Lung microvascular endothelial cell (primary cell): ENCODE data around the gene PAQR7. TPM values are rescaled to one million over a fixed set of nuclear protein-coding genes. Genes with fewer than 3 reads are reported as not detected.

Source experiments
- DNase-seq, 2 donors: peaks; one replicate each; pipeline versions ENCODE4 v3.0.0 to v3.0.0-alpha.2; 2010; ENCODE audit warnings: low read depth in 2 of 2
- total RNA-seq: library from RNA; depleted of rRNA; stranded (reverse); fragments of >200 nt; gene quantifications from 2 replicates; pipeline ENCODE4 v1.2.1, GENCODE V29; 2014

PAQR7 gene
- total RNA-seq, 1 donor from 2014 or later, result 18.7 TPM

DNA sequence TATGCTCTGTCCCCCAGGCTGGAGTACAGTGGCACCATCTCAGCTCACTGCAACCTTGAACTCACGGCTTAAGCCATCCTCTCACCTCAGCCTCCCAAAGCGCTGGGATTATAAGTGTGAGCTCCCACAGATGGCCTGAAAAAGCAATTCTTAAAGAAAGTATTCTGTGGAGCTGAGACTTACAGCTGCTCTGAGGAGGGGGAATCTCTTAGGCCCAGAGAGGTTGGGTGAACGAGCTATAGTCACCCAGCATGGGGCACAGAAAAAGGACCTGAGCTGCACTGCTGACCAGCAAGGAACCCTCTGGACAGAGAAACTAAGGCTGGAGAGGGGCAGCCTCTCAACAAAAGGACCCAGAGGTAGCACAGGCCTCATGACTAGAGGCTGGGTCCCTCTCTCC is 1.3 kb downstream of the PAQR7 start:
- no peak for DNase-seq

DNA sequence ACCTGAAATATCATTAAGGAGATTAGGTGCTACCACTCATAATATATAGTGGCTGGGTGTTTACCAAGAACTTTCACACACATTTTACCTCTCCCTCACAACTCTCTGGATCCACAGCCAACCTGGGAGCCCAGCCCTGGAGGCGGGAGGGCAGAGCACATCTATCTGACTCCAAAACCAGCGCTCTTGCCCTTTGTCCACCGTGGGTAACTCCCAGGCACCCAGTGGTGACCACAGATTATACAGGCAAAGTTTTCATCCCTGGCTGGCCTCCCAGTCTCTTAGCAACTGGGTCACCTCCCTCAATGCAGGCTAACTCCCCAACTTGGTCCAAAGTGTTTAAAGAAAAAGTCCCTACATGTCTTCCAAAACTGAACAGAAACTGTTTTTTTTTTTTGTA is 2.4 kb downstream of the PAQR7 start:
- DNase-seq, result no peak

DNA sequence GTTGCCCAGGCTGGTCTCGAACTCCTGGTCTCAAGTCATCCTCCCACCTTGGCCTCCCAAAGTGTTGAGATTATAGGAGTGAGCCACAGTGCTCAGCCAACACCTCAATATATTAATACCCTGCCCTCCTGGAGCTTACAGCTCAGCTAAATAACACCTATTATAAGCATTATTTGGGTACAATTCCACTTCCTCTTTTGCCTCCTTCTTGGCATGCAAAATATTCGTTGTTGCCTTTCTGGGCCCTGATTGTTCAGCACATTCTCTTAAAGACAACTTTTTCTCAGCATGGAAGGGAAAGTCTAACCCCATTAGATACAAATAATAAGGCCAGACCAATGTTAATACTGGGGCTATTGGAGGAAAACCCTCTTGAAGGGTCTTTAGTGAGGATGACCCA is 2.8 kb downstream of the PAQR7 start:
- no peak for DNase-seq

DNA sequence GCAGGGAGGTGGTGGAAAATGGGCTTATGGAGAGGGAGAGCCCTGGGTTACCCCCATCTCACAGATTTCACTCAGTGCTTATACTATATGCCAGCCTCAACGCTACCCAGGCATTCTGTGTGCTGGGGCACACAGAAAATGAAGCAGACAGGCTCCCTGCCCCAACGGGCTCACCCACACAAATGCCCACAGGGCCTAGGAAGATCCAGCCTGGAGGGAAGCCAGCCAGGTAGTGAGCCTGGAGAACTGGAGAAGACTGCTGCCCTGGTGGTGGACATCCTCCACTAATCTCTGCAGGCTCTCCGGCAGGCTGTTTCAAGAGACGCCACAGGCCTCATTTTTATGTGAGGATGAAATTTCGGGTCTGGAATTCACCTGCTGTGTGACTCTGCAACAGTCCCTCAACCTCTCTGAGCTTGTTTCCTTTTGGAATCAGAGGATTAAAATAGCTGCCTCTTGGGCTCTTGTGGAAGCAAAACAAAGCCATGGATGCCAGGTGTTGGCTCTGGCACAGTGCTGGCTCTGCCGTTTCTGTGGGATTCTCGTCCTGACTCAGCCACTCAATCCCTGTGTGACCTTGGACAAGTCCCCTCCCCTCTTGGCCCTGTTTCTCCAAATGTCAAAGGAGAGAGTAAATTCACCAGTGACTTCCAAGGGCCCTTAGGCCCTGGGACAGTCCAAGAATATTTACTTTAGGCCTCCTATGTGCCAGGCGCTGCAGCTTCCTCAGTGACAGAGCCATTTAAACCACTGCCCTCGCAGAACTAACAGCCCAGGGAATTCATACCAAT is 3.6 kb downstream of the PAQR7 start:
- no peak for DNase-seq

DNA sequence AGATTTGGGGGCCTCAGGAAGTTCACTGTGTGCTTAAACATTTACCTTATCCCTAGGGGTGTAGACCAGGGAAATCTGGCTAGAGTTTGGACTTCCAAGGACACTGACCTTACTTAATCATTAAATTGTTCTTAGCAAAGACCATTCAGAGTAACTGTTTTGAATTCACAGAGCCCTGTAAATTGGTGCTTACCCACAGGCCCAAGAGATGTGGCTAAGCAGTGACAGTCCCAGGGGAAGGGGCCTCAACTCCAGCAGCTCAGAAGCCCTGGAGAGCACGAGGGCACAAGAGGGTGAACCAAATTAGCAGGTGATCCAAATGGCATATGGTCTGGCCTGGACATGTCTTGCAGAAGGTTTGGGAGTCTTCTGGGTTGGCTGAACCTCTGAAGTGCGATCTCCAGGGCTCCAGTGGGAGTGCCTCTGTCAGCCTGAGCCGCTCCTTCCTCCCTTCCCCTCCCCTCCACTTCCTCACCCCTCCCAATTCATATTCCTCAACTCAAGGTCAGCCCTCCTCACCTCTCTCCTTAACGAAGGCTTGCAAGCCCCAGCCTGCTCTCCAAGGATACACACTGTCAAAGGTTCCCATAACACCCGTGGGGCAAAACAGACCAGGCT is 4.3 kb downstream of the PAQR7 start:
- DNase-seq, result no peak

DNA sequence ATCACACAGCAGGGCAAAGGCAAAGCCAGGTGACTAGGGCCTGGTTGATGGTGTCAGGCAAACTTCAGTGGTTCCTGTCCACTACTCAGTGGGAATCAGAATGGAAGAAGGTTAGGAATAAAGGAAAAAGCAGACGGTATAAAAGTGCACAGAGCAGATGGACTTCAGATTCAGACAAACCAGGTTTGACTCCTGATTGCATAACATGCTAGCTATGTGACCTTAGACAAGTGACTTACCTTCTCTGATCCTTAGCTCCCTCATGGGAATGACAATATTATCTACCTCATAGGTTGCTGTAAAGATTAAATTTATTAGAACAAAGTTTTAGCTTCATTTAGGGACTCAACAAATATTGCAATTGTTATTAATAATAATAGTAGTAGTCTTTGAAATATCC is 4.9 kb downstream of the PAQR7 start:
- no peak for DNase-seq

DNA sequence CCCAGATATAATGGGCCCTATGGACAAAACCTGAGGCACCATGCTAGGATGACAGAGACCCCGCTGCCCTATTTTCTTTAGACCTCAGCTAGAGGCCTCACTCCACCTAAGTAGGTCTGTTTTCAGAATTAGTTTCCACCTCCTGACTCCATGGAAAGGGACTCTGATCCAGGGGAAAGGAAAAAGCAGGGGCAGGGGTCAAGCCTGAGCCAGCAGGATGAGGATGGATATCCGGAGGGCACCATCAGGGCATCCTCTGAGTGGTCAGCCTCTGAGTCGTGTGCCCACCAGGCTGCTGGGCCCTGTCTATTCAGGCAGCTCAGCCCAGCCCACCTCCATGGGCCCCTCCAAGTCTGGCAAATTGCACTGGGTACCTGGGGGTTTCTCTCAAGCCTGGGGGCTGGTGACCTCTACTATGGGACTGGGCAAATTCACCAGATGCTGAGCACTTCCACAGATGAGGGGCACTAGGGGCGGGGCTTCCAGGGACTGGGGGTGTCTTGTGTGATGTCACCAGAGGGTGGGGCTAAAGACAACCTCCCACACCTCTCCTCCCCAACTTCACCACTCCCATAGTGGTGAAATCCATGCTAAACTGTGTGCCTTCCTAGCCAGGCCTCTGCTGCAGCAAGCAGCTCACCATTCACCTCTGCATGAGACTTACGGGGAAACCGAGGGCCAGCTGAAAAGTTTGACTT is 5.5 kb downstream of the PAQR7 start:
- peak in 1 of 2 donors; percentile 56 for DNase-seq

DNA sequence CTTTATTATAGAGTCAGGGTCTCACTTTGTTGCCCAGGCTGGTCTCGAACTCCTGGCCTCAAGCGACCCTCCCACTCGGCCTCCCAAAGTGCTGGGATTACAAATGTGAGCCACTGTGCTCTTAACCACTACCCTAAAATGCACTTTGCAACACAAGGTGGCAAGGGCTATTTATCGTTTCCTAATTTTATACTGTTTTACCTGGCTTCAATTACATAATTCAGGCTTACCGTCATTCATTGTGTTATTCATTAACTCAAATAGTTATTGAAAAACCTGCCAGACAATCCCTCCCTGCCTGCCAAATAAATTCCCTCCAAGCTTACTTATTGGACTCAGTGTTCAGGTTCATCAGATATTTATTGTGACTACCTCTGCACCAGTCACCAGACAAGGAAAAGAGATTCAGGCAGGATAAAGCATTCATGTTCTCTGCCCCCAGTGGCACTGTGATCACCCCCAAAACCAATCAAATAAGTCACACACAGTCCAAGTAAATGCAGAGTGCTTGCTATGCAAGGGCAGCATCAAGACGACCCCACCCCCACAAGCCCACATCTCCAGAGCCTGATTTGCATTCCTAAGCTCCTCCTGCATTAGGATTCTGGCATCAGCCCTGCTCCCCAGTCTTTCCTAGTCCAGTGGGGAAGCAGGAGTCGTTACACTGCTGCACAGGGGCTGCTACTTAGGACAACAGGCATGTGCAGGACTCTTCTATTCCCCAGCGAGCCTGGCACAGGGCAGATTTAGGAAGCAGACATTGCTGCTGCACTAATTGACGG is 8.1 kb downstream of the PAQR7 start:
- no peak for DNase-seq

DNA sequence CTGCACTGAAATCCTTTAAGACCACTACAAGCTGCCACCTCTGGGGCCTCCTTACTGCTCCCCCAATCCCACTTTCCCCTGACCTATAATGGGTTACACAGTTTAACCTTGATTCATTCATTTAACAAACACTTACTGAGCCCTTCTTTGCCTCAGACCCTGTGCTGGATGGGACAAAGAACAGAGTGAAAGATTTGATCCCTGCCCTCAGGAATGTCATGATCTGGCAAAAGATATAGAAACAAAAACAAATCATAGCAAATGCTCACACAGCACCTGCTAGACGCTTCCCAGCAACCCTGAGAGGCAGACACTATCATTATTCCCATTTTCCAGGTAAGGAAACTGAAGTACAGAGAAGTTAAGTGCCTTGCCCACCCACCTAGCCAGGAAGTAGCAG is 9.2 kb downstream of the PAQR7 start:
- DNase-seq, result peak in 1 of 2 donors; percentile 40

DNA sequence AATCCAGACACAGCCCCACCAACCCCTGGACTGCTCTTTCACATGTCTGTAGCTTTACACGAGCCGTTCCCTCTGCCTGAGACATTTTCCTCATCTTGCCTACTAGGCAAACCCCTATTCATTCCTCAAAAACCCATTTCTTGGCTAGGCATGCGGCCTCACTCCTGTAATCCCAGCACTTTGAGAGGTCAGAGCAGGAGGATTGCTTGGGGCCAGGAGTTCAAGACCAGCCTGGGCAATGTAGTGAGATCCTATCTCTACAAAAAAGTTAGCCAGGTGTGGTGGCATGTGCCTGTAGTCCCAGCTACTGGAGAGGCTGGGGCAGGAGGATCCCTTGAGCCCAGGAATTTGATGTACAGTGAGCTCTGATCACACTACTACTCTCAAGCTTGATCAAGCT is 11.1 kb downstream of the PAQR7 start:
- DNase-seq, result no peak

DNA sequence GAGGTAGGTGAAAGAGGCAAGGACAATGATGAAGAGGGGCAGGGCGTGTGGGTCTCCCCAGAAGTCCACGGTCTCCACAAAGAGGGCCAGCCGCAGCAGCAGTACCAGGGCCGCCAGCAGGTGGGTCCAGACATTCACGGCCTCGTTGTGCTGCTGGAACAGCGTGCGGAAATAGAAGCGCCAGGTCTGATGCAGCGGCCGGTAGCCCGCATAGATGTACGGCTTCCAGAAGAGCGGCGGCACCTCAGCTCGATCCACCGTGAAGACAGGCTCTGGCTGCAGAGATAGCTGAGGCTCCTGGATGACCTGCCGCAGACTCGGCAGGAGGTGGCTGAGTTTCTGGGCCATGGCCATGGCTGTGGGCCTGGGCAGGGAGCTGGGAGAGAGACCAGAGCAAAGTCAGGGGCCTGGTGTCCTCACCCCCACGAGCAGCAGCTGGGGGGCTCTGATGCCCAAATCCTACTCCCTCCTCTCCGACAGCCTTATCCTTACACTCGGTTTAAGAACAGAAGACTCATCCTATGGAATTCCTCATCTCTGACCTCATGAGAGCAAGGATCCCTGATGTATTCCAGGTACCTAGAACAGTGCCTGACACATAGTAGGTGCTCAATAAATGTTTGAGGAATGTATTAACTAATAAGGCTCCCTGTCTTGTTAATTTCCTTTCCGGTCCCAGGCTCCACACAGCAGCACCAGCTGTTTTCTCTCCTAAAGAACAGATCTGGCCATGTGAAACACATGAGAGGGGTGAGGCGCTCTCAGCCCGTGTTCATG is 11.8 kb downstream of the PAQR7 start:
- DNase-seq, result no peak

DNA sequence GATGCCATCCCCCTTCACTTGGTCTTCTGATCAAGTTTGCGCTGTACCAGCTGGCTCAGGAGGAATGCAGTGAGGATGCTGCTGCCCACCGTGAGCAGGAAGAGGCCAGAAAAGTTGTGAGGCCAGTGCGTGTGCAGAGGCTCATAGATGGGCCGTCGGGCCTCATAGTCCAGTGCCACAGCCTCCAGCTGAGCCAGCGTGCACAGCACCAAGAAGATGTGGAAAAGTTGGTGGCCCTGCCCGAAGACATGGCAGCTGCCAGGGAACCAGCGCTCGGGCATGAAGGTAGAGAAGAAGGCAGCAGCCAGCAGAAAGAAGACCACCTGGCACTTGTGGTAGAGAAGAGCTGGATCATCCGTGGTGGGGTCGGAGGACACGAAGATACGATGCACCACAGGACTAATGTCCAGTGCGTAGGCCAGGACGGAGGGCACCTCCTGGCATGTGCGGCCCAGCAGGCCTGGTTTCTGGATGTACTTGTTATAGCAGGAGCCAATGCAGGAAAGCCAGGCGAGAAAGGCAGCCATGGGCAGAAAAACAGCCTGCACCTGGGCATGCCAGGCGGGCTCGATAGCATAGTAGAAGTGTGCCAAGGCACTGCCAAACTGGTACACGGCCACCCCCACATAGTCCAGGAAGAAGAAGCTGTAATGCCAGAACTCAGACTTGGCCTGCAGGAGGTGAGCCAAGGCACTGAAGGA is 12.6 kb downstream of the PAQR7 start:
- DNase-seq, result no peak

DNA sequence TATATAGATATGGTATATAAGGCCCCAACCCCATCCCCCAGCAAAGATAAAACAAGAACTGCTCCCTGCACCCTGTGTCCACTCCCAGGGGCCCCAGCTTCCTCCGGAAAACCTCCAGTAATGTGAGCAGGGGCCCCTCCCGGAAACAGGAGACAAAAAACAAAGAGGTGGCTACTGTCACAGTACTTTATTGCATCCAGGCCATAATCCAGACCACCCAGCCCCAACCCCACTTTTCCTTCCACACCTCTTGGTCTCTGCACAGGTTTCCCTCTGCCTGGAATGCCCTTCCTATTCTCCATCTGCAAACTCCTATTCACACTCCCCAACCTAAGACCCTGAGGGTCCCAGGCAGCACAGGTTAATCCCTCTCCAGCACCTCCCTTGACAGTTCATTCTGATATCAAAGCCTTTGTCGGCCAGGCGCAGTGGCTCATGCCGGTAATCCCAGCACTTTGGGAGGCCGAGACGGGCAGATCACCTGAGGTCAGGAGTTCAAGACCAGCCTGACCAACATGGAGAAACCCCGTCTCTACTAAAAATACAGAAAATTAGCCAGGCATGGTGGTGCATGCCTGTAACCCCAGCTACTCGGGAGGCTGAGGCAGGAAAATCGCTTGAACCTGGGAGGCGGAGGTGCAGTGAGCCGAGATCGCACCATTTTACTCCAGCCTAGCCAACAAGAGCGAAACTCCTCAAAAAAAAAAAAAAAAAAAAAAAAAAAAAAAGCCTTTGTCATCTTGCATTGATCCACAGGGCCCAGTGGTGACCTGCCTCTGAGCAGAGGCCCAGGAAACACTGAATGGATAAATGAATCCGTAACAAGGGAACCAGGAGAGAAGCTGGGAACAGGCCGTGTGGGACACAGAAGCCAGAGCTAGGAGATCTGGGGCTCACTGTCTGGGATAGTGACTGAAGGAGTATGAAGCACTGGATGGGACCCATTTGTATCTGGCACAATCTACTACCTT is 13.9 kb downstream of the PAQR7 start:
- peak in 1 of 2 donors; percentile 88 for DNase-seq

DNA sequence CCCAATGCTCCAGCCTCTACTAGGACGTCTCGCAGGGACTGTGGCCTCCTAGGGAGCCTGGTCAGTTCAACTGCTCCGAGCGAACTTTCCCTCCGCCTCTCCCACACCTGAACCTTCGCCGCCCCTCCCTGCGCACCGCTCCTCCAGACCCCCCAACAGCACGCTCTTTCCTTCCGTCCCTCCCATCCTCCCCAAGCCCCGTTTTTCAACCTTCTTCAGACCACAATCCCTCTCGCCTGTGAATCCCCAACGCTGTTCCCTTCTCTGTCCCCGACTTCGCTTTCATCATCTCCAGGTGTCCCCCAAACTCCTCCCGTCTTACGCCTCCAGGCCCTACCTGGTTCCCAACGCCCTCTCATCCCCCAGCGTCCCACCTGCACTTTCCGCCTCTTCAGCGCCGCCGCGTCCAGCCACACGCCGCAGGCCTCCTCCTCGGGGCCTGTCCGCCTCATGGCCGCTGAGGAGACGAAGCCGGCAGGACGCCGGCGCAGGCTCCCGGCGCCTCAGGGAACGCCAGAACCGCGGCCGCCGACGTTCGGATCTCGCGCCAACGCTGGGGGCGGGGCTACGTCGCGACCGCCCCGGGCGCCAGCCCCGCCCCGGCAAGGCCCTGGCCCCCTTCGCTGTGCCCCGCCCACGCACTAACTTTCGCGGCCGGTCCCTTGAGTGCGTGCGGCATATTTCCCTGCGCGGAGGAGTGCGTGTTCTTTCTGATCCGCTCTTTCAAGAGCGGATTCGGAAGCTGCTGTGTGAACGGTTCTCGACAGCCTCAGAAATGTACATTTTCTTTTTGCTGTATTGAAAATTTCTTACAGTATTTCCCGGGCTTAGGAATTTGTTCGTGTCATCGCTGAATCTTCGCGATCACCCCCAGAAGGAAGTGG is 16.4 kb downstream of the PAQR7 start, which contains the start of gene AUNIP:
Gene AUNIP (minus strand): TSS at position 552 of the 884 bp plus-strand sequence. CDS start 100 bp downstream, at position 452.
- peak; percentile 83 to 85 for DNase-seq

DNA sequence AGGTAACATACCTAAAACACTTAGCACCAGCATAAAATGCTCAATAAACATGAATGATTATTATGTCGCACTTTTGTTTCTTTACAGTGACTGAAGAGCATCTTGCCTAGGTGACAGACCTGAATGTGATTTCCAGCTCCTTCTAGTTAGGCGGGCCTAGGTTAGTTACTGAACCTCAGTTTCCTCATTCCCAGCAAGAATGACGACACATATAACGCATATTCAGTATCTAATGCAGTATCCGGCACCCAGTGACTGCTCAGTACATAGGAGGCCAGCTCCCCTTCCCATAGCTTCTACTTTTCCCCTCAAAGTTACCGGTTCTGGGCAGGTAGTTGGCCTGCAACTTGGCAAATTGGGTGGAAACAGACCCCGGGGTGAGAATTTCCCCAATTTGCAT is 17.0 kb downstream of the PAQR7 start:
- DNase-seq, result no peak

DNA sequence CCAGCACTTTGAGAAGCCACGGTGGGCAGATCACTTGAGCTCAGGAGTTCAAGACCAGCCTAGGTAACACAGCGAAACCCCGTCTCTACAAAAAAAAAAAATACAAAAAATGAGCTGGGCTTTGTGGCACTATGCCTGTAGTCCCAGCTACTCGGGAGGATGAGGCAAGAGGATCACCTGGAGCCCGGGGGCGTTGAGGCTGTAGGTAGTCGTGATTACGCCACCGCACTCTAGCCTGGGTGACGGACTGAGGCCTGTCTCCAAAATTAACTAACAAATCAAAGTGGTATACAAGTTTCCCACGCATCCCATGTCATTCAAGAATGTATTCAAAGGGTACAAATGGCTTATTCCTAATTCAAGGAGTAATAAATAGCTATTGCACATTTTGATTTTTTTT is 18.7 kb downstream of the PAQR7 start:
- no peak for DNase-seq

DNA sequence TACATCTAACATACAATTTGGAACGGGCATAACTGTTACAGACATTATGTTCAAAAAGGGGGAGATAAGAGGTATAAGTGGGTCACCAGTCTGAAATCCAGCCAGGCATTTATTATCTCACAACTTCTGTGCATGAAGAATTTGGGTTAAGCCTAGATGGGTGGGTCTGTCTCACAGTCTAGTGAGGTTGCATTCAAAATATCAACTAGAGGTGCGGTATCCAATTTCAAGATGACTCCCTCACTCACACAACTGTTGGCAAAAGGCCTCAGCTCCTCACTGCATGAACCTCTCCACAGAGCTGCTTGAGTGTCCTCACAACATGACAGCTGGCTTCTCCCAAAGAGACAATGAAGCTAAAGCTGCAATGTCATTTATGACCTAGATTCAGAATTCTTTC is 21.0 kb downstream of the PAQR7 start:
- no peak for DNase-seq

DNA sequence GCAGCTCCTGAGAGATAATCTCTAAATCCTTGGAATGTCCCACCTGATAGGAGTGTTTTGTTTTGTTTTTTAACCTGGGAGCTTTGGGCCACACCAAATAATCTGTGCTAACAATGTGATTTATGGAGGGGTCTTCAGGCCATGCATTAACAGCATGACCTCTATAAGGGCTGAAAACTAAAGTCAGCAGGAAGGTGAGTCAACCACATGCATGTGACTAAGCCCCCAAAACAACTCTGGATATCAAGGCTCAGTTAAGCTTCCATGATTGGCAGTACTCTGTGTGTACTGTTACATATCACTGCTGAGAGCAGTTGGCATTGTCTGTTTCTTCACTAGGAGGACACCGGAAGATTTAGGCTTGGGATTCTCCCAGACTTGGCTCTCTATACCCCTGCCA is 27.0 kb downstream of the PAQR7 start:
- peak; percentile 20 to 25 for DNase-seq
